ENCODE results near the gene GRID2IP.
A peak's percentile ranks its signal among the peaks of the same experiment; 100 is the strongest.
"Not testable (repeated sequence)": the region's sequence is repeated elsewhere in the genome, so short reads cannot be mapped to it uniquely, and the experiment has no call there.

Gene GRID2IP

DNA sequence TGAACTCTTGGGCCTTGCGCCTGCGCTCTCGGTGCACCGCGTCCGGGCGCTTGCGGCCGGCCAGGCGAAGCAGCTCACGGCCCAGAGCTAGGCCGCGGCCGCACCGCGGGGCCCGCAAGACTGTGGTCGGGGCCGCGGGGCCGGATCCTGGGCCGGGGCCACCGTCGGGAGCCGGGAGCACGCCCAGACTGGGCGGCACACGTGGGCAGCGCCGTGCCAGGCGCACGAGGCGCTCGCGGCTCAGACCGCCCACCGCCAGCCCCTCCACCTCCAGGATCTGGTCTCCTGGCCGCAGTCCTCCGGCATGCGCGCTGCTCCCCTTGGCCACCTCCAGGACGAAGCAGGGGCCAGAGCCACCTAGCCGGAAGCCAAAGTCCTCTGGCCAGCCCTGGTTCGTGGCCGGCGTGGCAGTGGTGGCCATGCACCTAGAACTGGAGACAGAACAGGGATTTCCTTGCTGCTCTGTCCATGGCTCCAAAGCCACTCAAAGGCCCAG lies at the start of gene GRID2IP:
TSS of gene GRID2IP (minus strand) at position 446 of the 496 bp plus-strand sequence. CDS start at position 421, 25 bp downstream.
- Histone ChIP-seq H3K4me3 (no peak within 1 kb of the TSS), H3K4me1 (peaks cover 89% of the 10 kb centered on the region), H4K20me1 (no peaks in the 10 kb centered on the region), H3K27me3 (no peaks in the 10 kb centered on the region), H3K27ac (peak within 1 kb of the TSS; percentile 65), H3K9ac (no peak within 1 kb of the TSS), H3K36me3 (no peaks in the 10 kb centered on the region), H3K9me3 (no peaks in the 10 kb centered on the region), H3K4me2 (peak within 1 kb of the TSS; percentile 78)
- no peak for TF ChIP-seq Cebpa-rat (IDR thresholded peaks at IDR 0.05)

GRCh38 chr7:6600093-6600492 lies 48.8 kb upstream of the GRID2IP start:
- Histone ChIP-seq H3K9me3 (no peaks in the 10 kb centered on the region), H3K27ac (no peak overlapping the region), H3K27me3 (no peaks in the 10 kb centered on the region), H3K9ac (no peak overlapping the region), H4K20me1 (peaks cover 90% of the 10 kb centered on the region), H3K4me1 (no peaks in the 10 kb centered on the region), H3K4me3 (no peak overlapping the region), H3K36me3 (peaks cover 100% of the 10 kb centered on the region), H3K4me2 (no peak overlapping the region)
- TF ChIP-seq Cebpa-rat (IDR thresholded peaks at IDR 0.05), result no peak

DNA sequence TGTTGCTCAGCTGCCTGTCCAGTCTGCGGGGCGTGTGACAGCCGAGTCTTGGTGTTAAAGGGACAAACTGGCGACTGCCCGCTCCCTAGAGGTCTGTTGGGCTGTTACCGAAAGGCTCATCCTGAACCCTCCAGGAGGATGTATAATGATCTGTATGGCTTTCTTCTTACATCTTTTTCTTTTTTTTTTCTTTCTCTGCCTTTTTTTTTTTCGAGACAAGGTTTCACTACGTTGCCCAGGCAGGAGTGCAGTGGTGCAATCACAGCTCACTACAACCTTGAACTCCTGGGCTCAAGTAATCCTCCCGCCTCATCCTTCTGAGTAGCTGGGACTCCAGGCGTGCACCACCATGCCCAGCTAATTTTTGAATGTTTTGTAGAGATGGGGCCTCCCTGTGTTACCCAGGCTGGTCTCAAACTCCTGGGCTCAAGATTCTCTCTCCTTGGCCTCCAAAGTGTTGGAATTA lies 39.4 kb upstream of the GRID2IP start:
- no peak for TF ChIP-seq Cebpa-rat (IDR thresholded peaks at IDR 0.05)
- Histone ChIP-seq H3K27ac (peak overlapping the region; percentile 91), H3K9me3 (no peaks in the 10 kb centered on the region), H4K20me1 (peaks cover 47% of the 10 kb centered on the region), H3K4me3 (peak overlapping the region; percentile 87), H3K27me3 (no peaks in the 10 kb centered on the region), H3K4me1 (peaks cover 19% of the 10 kb centered on the region), H3K36me3 (peaks cover 66% of the 10 kb centered on the region), H3K9ac (peak overlapping the region; percentile 88), H3K4me2 (peak overlapping the region; percentile 85)

DNA sequence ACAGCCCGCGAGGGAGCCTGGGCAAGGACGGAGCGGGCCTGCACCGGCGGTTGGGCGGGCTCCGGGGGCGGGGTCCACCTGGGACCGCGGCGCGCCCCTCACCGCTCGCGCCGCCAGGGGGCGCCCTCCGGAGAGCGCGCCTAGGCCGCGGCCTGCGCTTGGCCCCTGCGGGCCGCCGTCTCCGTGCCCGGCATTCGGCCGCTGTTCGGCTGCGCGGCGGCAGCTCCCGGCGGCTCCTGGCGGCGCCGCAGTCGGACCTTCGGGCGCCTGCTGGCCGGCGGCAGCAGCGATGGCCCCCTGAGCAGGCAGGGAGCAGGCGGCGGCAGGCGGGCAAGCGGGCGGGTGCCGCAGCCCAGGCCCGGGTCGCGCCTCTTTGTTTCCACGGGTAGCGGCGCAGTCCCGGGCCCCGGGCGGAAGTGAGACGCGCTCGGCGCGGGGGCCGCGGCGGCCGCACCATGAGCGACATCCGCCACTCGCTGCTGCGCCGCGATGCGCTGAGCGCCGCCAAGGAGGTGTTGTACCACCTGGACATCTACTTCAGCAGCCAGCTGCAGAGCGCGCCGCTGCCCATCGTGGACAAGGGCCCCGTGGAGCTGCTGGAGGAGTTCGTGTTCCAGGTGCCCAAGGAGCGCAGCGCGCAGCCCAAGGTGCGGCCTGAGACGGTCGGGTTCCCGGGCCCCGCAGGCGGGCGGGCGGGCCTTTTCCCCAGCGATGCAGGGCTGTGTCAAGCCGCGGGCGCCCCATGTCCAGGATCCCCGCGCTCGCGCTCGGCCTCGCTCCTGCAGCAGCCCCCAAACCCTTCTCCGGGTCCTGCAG lies 38.8 kb upstream of the GRID2IP start, which contains the start of gene INTS15:
TSS of gene INTS15 (plus strand) at position 193 of the 816 bp plus-strand sequence. CDS start at position 456, 263 bp downstream.
- no peaks in the 10 kb centered on the region for H3K9me3 ChIP-seq
- H3K36me3 ChIP-seq, result peaks cover 66% of the 10 kb centered on the region
- peak within 1 kb of the TSS; percentile 85 for H3K4me2 ChIP-seq
- H3K27ac ChIP-seq, result peak within 1 kb of the TSS; percentile 91
- peaks cover 41% of the 10 kb centered on the region for H4K20me1 ChIP-seq
- peak within 1 kb of the TSS; percentile 87 for H3K4me3 ChIP-seq
- H3K9ac ChIP-seq, result peak within 1 kb of the TSS; percentile 88
- H3K27me3 ChIP-seq, result no peaks in the 10 kb centered on the region
- no peak for TF ChIP-seq Cebpa-rat (IDR thresholded peaks at IDR 0.05)
- peaks cover 19% of the 10 kb centered on the region for H3K4me1 ChIP-seq

DNA sequence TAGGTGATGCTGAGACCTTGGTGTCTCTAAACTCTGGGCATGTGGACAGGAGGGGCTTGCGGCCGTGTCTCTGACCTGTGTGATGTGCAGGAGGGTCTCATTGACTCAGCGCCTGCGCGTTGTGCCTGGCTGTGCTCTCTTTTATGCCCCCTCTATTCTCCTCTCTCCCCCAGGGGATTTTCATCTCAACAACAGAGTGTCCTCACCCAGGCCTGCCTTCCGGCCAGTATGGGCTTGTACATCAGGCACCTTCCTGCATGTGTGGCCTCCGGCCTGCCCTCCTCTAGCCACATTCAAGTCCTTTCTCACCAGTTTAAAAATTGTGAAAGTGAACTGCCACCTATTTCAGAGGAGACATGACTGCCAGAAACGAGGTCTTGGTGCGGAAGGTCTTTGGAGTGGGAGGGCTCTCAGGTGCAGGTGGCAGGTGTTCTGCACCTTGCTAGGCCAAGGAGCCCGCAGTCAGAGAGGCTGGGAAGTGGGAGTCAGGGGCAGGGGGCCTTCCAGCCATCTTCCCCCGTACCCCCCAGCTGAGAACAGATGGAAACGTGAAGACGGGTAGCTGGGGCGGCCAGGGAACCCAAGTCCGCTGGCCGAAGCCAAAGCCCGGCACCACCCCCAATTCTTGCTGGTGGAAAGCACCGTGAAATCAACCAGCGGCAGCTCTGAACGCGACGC lies 38.0 kb upstream of the GRID2IP start:
- peaks cover 65% of the 10 kb centered on the region for H3K36me3 ChIP-seq

GRCh38 chr7:6588566-6588965 lies 37.3 kb upstream of the GRID2IP start:
- no peaks in the 10 kb centered on the region for H3K9me3 ChIP-seq
- peaks cover 29% of the 10 kb centered on the region for H4K20me1 ChIP-seq
- H3K27me3 ChIP-seq, result no peaks in the 10 kb centered on the region
- H3K9ac ChIP-seq, result no peak overlapping the region
- no peak overlapping the region for H3K4me2 ChIP-seq
- H3K36me3 ChIP-seq, result peaks cover 61% of the 10 kb centered on the region
- peaks cover 19% of the 10 kb centered on the region for H3K4me1 ChIP-seq
- no peak overlapping the region for H3K4me3 ChIP-seq
- TF ChIP-seq Cebpa-rat (IDR thresholded peaks at IDR 0.05), result no peak
- no peak overlapping the region for H3K27ac ChIP-seq

More for the DNA sequence above, 38.0 kb upstream of the GRID2IP start:
- TF ChIP-seq Cebpa-rat (IDR thresholded peaks at IDR 0.05), result no peak
- Histone ChIP-seq H3K9ac (peak overlapping the region; percentile 88), H3K27me3 (no peaks in the 10 kb centered on the region), H3K4me2 (peak overlapping the region; percentile 82), H3K9me3 (no peaks in the 10 kb centered on the region), H3K4me1 (peaks cover 19% of the 10 kb centered on the region), H3K27ac (peak overlapping the region; percentile 91; the same call in 1 of the 2 replicates), H3K4me3 (peak overlapping the region; percentile 87), H4K20me1 (peaks cover 33% of the 10 kb centered on the region)

DNA sequence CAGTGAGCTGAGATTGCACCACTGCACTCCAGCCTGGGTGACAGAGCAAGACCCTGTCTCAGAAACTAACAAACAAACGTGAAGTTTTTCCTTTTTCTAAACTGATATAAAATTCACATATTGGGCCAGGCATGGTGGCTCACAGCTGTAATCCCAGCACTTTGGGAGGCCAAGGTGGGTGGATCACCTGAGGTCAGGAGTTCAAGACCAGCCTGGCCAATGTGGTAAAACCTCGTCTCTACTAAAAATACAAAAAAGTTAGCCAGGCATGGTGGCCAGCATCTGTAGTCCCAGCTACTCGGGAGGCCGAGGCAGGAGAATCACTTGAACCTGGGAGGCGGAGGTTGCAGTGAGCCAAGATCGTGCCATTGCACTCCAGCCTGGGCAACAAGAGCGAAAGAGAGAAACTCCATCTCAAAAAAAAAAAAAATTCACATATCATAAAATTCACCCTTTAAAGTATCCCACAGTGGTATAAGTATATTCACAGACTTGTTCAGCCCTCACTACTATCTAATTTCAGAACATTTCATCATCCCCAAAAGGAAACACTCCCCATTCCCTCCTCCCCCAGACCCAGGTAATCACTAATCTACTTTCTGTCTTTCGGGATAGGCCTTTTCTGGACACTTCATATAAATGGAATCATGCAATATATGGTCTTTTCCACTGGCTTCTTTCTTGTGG lies 34.6 kb upstream of the GRID2IP start:
- H4K20me1 ChIP-seq, H3K9me3 ChIP-seq, H3K9ac ChIP-seq, H3K27me3 ChIP-seq, H3K27ac ChIP-seq, H3K4me2 ChIP-seq, H3K4me3 ChIP-seq: not testable (repeated sequence)
- Histone ChIP-seq H3K36me3 (peaks cover 49% of the 10 kb centered on the region), H3K4me1 (peaks cover 28% of the 10 kb centered on the region)

GRCh38 chr7:6579446-6579845 lies 28.2 kb upstream of the GRID2IP start:
- Histone ChIP-seq H3K4me3 (no peak overlapping the region), H3K9me3 (peaks cover 9% of the 10 kb centered on the region; the same call in 1 of the 2 replicates), H3K4me2 (no peak overlapping the region), H3K4me1 (peaks cover 78% of the 10 kb centered on the region), H3K9ac (no peak overlapping the region), H3K36me3 (peaks cover 16% of the 10 kb centered on the region), H3K27ac (no peak overlapping the region), H4K20me1 (no peaks in the 10 kb centered on the region), H3K27me3 (no peaks in the 10 kb centered on the region)
- no peak for TF ChIP-seq Cebpa-rat (IDR thresholded peaks at IDR 0.05)
